GM21447 (cell line): ENCODE measurements around the gene UBE2Z.
"Not testable (repeated sequence)": the region's sequence is repeated elsewhere in the genome, so short reads cannot be mapped to it uniquely, and the experiment has no call there.

ENCODE experiments used
- ATAC-seq: cut with Tn5 transposase; IDR thresholded peaks from one replicate; pipeline ENCODE4 v1.9.1; 2021; ENCODE audit not compliant: unreplicated experiment

The UBE2Z gene

DNA sequence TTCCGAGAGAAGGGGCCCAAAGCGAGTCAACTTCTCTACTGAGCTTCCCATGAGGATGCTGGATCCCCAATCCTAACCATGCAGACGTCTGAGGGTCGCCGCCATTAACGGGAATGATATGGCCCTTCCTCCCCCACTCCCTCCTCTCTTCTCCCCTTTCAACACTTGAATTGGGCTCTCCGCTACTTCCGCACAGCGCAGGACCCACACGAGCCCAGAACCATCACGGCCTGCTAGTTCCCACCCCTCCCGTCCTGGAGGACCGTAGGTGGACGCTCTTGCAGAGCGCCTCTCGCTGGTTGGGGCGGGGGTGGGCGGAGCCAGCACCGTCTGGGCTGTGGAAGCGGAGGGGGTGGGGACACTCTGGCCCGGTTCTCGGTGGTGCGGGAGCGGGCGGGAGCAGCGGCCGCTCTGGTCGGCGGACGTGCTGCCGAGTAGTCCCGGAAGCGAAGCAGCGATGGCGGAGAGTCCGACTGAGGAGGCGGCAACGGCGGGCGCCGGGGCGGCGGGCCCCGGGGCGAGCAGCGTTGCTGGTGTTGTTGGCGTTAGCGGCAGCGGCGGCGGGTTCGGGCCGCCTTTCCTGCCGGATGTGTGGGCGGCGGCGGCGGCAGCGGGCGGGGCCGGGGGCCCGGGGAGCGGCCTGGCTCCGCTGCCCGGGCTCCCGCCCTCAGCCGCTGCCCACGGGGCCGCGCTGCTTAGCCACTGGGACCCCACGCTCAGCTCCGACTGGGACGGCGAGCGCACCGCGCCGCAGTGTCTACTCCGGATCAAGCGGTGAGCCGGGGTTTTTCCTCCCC is at the start of gene UBE2Z:
UBE2Z (plus strand) TSS at position 361 of the 797 bp plus-strand sequence; CDS start at position 458, 97 bp downstream.
- peak; percentile 78 for ATAC-seq

DNA sequence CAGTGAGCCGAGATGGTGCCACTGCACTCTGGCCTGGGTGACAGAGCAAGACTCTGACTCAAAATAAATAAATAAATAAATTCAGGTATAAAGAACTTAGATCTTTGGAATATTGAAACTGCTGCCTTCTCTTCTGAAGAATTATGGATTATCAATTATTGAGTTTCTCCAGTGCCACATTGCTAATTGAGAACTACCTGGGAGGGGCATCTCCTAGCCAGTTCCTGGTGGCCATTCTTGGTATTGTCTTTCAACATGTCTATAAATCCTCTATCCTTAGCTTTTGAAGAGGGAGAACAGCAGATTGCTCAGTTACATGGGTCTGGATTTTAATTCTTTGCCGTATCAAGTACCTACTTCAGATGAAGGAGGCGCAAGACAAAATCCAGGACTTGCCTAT is 48.2 kb upstream of the UBE2Z start:
- ATAC-seq, result no peak

DNA sequence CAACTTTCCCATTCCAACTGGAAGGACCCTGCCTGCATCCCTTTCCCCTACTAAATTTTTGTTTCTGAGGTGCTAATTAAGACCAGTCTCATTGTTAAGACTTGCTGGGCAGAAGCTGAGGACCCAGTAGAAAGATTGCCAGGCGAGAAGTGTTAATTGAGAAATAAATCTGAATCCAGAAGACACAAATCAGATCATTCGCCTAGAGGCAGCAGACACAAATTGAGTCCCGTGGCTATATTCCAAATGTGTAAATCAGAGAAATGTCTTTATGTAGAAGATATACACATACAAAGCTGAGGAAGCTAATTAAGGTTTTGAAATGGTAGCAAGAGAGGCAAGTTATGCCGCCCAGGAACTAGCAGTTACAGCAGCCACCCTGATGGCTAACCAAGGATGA is 47.8 kb upstream of the UBE2Z start:
- ATAC-seq, result no peak

DNA sequence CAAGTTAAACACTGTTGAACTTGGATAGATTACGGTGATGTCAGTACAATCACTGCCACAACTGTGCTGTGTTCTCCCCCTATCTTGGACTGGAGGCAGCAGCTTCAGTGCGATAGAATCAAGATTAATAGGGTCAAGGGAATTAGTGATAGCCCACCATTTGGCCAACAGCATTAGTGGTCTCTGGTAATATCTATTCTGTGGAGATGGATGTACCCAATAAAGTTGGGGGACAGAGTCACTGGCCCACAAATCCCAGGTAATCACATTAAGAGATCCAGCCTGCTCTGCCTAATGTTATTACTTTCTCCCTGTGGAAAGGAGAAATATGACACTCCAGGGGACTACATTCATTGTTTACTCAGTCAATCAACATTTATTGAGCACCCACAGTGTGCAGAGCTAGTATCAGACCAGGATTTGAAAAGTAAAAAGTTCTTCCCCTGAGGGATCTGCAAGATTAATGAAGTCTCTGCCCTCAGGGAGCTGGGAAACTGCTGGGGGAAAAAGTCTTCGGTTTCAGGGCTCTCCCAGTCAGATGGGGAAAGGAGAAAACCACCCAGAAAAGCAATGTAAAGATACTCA is 39.2 kb upstream of the UBE2Z start:
- ATAC-seq, result no peak

DNA sequence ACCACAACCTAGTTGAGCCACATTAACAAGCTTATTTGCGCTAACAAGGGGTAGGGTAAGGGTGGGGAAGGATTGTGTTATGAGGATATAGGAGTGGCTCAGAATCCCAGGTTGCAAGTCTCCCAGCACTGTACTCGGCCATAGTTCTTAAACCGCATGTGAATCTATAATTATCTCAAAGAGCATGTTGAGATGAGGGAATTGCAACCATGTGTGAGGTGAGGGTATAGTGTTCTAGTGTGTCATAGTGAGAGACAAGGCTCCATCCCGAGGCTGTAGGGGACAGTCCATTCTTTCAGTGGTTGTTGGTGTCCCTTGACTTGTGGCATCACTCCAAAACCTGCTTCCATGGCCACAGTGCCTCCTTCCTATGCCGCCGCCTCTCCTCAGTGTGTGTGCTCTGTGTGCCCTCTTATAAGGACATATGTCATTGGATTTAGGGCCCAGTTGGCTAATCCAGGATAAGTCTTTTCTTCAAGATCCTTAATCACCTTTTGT is 38.3 kb upstream of the UBE2Z start:
- ATAC-seq, result no peak

DNA sequence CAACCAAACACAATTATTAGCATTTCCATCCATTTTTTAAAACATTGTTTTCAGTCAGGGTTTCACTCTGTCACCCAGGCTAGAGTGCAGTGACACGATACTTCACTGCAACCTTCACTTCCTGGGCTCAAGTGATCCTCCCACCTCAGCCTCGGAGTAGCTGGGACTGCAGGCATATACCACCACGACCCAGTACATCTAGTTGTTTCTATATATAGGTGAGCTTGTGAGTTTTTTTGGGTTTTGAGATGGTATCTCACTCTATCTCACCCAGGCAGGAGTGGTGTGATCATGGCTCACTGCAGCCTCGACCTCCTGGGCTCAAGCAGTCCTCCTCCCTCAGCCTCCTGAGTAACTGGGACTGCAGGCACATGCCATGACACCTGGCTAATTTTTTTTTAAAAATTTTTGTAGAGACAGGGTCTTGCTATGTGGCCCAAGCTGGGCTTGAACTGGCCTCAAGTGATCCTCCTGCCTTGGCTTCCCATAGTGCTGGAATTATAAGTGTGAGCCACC is 37.1 kb upstream of the UBE2Z start:
- ATAC-seq, result no peak

DNA sequence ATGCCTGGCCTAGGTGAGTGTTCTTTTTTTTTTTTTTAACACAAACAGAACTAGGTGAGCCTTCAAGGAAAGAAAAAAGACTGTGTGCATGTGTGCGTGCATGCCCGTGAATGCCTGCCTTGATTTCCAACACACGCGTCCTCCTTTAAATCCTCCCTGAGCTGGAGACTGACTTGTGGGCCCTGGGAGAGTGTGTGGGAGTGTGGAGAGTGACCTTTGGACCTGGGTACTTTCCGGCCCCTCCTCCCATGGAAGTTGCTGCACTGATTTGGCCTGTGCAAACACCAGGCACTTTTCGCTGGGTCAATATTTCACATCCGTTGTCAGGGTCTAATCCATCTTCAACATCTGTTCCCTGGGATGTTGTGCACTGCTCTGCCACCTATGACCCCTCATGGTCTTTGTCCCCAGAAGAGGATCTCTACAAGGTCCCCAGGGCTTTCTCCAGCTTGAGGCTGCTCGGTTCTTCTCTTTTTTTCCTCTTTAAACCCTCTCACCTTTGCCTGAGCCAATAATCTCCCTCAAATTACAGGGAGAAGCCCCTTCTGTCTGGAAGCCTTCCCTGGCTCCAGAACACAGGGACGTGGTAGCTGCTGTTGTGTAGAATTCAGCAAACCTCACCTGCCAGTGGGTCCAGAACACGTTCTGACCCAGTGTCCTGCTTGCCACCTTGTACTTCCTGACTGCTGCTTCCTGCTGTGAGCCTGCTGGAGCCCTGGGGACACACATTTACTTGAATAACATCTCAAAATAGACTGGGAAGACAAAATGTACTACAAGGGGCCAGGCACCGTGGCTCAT is 36.5 kb upstream of the UBE2Z start:
- no peak for ATAC-seq

DNA sequence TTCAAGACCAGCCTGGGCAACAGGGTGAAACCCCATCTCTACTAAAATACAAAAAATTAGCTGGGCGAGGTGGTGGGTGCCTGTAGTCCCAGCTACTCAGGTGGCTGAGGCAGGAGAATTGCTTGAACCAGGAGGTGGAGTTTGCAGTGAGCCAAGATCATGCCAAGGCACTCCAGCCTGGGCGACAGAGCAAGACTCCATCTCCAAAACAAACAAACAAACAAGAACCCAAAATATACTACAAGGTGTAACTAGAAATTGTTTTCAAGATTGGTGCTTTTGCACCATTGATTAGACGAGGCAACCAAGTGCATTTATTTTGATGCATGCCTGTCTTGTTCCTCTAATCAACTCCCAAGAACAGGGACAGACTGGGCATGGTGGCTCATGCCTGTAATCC is 35.8 kb upstream of the UBE2Z start:
- ATAC-seq, result not testable (repeated sequence)

DNA sequence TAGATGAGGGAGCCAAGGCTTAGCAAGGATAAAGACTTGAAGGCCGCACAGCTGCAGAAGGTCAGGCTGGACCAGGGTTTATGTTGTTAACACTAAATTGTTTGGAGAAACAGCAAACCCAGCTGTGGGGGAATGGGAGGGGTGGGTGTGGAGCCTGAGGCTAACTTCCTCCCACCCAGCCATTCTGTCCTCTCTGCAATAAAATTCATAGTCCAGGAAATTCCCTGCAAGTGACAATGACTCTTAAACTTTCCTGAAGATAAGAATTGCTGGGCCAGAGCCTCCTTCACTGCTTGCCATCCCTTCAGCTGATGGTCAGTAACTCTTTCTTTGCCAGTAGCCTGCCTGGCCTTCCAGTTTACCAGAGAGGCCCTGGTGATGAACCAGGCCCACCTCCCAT is 35.0 kb upstream of the UBE2Z start:
- ATAC-seq, result no peak

DNA sequence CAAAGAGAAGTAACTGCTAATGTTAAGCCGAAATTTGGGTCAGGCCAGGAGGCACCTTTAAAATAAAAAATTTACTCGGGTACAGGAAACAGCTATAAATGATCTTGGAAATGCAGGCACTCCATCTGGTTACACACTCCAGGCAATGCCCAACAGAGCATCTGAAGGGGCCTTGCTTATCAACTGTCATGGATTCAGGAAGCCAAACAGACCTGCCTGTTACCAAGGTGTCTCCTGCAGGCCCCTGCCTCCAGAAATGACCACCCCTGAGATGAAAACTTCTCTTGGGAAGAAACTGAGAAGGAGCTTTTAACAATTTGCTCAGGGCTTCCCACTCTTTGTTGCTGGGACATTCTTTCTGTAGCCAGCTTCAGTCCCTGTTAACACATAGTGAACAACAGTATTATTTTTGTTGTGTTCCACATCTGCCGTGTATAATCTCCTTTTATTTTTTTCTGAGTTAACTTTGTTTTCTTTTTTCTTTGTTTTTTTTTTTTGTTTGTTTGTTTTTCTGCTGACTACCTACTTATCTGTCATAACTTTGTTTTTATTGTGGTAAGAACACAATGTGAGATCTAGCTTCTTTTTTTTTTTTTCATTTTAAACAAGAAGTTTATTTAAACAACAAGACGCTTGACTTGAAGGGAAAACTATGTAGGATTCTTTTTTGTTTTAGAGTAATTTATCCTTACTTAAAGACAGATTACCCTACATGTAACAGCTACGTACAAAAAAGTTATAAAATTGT is 34.3 kb upstream of the UBE2Z start:
- no peak for ATAC-seq

DNA sequence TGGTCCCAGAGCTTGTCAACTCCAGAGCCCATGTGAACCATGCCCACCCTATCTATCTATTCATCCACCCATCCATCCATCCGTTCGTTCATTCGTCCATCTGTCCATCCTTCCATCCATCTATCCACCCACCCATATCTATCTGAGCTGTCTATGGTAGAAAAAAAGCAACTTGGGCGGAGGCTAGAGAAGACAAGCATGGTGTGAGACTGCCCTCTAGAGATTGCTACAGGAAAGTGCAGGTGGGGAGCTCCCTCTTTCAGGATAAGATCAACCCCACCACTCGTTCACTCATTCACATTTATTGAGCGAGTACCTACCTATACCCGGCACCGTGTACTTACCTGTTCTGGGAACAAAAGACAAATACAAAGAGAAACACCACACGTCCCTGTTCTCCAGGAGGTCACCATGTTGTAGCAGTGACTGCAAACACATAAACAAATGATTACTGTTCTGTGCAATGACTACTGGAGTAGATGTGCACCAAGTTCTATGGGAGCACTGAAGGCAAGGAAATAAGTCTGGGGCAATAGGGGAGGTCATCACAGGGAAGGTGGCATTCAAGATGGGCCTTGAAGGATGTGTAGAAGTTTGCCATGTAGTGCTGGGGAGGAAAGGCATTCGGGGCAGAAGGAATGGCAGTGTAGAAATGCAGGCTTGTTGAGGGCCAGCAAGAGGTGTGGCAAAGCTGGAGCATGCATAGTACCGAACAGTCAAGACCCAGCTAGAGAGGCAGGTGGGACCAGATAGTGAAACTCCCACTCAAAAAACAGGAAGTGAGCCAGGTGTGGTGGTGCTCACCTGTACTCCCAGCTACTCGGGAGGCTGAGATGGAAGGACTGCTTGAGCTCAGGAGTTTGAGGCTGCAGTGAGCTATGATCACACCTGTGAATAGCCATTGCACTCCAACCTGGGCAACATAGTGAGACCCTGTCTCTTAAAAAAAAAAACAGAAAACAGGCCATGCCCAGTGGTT is 29.0 kb upstream of the UBE2Z start:
- no peak for ATAC-seq

DNA sequence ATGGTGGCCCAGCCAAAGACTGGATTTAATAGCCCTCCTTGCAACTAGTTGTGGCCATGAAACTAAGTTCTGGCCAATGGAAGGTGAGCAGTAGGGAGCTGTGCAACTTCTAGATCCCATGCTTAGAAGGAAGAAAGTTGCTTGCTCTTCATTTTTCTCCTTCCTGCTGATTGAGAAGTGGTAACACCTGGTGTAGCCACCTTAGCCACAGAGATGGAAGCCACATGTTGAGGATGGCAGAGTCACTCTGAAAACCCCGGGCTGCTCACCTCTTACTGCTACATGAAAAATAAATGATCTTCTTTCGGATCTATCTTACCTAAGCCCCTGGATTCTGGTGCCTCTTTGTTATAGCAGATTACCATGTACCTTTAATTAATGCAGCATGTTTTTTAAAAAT is 25.9 kb upstream of the UBE2Z start:
- no peak for ATAC-seq

DNA sequence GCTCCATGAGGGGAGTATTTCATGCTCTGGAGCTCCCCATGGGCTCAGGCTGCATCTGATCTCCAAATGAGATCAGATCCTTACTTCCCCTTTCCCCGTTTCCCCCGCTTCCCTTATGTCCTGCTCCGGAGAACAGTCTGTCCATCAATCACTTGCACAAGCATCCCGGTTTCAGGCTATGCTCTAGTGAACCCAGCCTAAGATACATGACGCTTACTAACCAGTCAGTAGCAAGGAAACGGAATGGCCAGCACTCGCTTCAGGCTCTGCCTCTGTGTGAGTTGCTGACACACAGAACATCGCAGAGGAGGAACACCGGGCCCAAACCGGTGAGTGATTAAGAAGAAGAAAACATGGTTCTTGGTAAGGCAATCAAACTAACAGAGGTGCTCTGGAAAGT is 25.0 kb upstream of the UBE2Z start:
- no peak for ATAC-seq

DNA sequence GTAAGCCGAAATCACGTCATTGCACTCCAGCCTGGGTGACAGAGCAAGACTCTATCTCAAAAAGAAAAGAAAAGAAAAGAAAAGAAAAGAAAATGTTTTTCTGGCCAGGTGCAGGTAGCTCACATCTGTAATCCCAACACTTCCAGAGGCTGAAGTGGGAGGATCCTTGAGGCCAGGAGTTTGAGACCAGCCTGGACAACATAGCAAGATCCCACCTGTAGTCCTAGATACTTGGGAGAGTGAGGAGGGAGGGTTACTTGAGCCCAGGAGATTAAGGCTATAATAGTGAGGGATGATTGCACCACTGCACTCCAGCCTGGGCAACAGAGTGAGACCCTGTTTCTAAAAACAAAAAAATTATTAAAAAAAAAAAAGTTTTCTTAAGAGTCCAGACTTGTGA is 18.1 kb upstream of the UBE2Z start:
- ATAC-seq, result no peak

DNA sequence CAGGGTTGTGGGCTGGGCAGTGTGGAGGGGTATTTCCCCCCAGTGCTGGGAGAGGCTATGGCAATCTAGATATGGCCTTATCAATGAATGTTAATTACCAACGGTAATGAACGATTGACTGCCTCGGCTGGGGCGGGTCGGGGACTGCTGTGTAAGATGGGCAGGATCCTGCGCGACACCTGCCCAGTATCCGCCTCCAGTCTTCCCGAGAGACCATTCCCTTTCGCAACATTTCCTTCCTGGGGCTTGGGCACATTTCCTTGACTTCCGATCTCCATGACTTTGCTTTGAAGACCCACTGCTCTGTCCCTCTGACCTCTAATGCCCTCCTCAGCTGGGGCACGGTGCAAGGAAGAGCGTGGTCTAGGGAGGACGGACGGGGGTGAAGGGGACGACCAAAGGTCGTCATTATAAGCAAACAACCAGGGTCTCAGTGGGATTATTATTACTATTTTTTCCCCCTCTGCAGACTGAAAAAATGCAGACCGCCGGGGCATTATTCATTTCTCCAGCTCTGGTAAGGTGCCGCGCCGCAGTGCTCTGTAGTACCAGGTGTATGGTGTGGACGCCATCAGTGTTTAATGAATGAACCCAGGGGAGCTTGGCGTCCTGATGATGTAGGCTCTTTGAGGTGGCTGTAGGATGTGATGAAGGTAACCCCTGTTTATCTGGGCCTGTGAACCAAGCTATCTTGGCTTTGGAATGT is 15.1 kb upstream of the UBE2Z start:
- ATAC-seq, result no peak

DNA sequence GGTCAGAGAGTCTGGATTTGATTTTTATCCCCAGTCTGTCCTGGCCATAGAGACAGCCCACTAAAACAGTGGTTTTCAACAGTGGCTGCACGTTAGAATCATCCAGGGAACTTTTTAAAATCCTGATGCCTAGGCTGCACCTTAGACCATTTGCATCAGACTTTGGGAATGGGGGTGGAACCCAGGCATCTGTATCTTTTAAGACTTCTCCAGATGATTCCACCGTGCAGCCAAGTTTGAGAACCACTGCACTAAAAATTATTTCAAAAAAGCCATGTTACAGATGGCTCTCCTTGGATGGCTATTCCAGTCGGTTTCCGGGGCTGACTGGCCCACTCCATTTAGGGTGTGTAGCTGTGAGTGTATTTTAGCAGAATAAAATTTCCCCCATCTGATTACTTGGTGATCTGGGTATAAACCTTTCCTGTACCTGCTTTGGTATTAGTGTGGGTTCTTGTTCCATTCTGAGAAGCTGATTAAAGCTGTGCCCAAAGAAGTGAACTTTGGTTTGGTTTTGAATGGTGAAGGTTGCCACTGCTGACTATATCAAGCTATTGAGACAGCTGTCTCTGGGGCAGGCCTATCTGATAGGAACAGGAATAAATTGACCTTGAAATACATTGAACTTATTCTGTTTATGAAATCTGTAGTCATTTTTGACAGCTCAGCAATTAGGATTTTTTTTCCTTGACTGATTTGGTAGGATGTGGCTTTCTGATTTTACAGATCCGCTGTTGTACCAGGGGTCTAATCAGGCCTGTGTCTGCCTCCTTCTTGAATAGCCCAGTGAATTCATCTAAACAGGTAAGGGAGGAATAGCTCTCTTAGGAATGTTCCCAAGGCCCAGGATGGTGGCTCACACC is 14.3 kb upstream of the UBE2Z start:
- ATAC-seq, result no peak

DNA sequence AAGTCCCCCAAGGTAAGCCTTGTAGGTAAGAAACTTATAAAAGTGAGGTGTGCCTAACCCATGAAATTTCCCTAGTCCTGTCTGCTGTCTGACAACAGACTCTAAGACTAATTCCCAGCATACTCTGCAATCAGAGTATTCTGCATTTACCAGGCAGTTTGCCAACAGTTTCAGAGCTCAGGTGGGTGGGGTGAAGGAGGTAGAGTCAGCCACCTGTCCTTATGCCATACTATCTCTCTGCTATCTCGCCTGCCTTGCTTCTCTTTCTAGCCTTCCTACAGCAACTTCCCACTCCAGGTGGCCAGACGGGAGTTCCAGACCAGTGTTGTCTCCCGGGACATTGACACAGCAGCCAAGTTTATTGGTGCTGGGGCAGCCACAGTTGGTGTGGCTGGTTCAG is 13.3 kb upstream of the UBE2Z start:
- ATAC-seq, result no peak

DNA sequence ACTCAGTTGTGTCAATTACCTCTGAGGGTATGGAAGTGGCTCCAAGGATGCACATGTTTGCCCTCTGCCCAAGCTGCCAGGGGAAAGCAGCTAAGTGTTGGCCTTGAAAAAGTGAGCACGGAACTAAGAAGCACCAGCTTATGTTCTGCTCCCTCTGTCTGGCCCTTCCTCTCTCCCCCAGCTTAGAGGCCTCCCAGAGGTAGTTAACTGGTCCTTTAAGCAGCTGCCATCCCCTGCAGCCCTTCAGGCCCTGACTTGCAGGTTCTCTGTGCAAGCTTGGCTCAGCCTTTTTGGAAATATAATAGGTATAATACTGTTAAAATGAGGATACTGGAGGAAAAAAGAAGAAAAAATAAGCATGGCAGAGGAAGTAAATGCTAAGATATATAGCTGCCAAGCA is 7.0 kb upstream of the UBE2Z start:
- ATAC-seq, result no peak
